H1 (cell line): ENCODE measurements around the gene MBNL2. TPM values are rescaled to one million over a fixed set of nuclear protein-coding genes. Genes with fewer than 3 reads are reported as not detected.

Source experiments
- BACH1 ChIP-seq: IDR thresholded peaks from 2 replicates; pipeline ENCODE4 v1.6.1; 2012; ENCODE audit warnings: low read length, improper control_type of control experiment
- HDAC2 ChIP-seq, 2 experiments: fragments of 300-600 bp in 1 of 2; sonication (generic) in 1 of 2; IDR thresholded peaks; 2 replicates each; pipeline ENCODE4 v1.6.1; 2011 to 2012; ENCODE audit warnings: low read depth in 2 of 2, low read length in 2 of 2, mild to moderate bottlenecking in 2 of 2, moderate library complexity in 2 of 2, borderline replicate concordance in 1 of 2, inconsistent platforms in 1 of 2
- polyA plus RNA-seq, 7 experiments: library from polyadenylated mRNA; depleted of rRNA in 3 of 7; stranded (reverse) in 5 of 7; unstranded in 2 of 7; fragments of >200 nt in 5 of 7; fragments of 200-250 nt in 2 of 7; gene quantifications; 1 replicate in 5 of 7; 2 replicates in 1 of 7; 4 replicates in 1 of 7; pipeline versions ENCODE4 v1.2.1 to v1.2.3, GENCODE V29; 2011 to 2013; ENCODE audit warnings: missing spikeins in 2 of 7, mixed read lengths in 2 of 7
- total RNA-seq: library from RNA; stranded (reverse); fragmentation: NEBNext Ultra II Directional; extraction: Animal tissue kit (Norgen Biotek cat#: 25700); gene quantifications from 2 replicates; pipeline ENCODE4 v1.2.1, GENCODE V29; 2021

MBNL2 gene
- total and polyA plus RNA-seq, 2 of the 8 experiments (the other 6 are each of a cell fraction or from before 2014, with no cell fraction given): 1.0 to 2.6 TPM

DNA sequence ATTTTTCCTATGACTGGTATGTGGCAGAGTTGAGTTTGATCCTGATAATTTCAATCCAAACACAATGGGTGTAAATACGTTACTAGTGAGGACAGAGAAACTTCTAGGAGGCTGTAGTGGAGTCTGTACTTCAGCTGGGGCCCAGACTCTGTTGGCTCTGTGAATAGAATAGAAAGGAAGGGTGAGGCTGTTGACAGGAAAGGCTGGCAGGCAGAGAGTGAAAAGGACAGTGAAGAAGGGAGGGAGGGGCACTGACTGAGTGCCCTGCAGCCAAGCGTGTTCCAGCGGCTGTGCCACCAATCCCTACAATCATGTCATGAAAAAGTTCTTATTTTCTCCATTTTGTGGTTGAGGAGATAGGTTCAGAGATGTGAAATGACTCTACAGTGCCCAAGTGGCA is 80.5 kb downstream of the MBNL2 start (continued):
- TF ChIP-seq BACH1 (no peak), HDAC2 (IDR thresholded peaks at IDR 0.05; ENCODE audit: borderline replicate concordance in 1 of 2, low read depth in 2 of 2, low read length in 2 of 2) (no peak)
